ENCODE results near the gene TNFRSF14.
"Not testable (repeated sequence)": the region's sequence is repeated elsewhere in the genome, so short reads cannot be mapped to it uniquely, and the experiment has no call there.

TNFRSF14 gene

GRCh38 chr1:2538376-2538775, 17.8 kb upstream of the TNFRSF14 start:
- no peak for DNase-seq (ENCODE audit: low read depth in 2 of 2)

- DNase-seq (ENCODE audit: low read depth in 2 of 2), result no peak
Observed at GRCh38 chr1:2538872-2539271, 17.3 kb upstream of the TNFRSF14 start.

- no peak for DNase-seq (ENCODE audit: low read depth in 2 of 2)
Observed at GRCh38 chr1:2539312-2539907, 16.8 kb upstream of the TNFRSF14 start.

GRCh38 chr1:2540816-2541492, 15.2 kb upstream of the TNFRSF14 start:
- DNase-seq (ENCODE audit: low read depth in 2 of 2), result no peak

GRCh38 chr1:2541619-2542245, 14.4 kb upstream of the TNFRSF14 start:
- no peak for DNase-seq (ENCODE audit: low read depth in 2 of 2)

- no peak for DNase-seq (ENCODE audit: low read depth in 2 of 2)
Observed at GRCh38 chr1:2542246-2542915, 13.8 kb upstream of the TNFRSF14 start.

- DNase-seq (ENCODE audit: low read depth in 2 of 2), result no peak
Observed at GRCh38 chr1:2543543-2544092, 12.6 kb upstream of the TNFRSF14 start.

GRCh38 chr1:2544093-2544874, 11.9 kb upstream of the TNFRSF14 start:
- DNase-seq (ENCODE audit: low read depth in 2 of 2), result no peak

GRCh38 chr1:2544875-2545640, 11.1 kb upstream of the TNFRSF14 start:
- no peak for DNase-seq (ENCODE audit: low read depth in 2 of 2)

GRCh38 chr1:2545754-2546514, 10.2 kb upstream of the TNFRSF14 start:
- no peak for DNase-seq (ENCODE audit: low read depth in 2 of 2)

- no peak for DNase-seq (ENCODE audit: low read depth in 2 of 2)
Observed at GRCh38 chr1:2546515-2547209, 9.5 kb upstream of the TNFRSF14 start.

- DNase-seq (ENCODE audit: low read depth in 2 of 2), result no peak
Observed at GRCh38 chr1:2547210-2548067, 8.7 kb upstream of the TNFRSF14 start.

GRCh38 chr1:2548068-2548589, 8.0 kb upstream of the TNFRSF14 start:
- no peak for DNase-seq (ENCODE audit: low read depth in 2 of 2)

- not testable (repeated sequence) for DNase-seq (ENCODE audit: low read depth in 2 of 2)
Observed at GRCh38 chr1:2549367-2550029, 6.7 kb upstream of the TNFRSF14 start.

- not testable (repeated sequence) for DNase-seq (ENCODE audit: low read depth in 2 of 2)
Observed at GRCh38 chr1:2550309-2550861, 5.8 kb upstream of the TNFRSF14 start.

GRCh38 chr1:2551544-2551943, 4.6 kb upstream of the TNFRSF14 start:
- not testable (repeated sequence) for DNase-seq (ENCODE audit: low read depth in 2 of 2)

- DNase-seq (ENCODE audit: low read depth in 2 of 2), result no peak
Observed at GRCh38 chr1:2552189-2552588, 4.0 kb upstream of the TNFRSF14 start.

Data from fibroblast of skin of left biceps (primary cell).